ENCODE measurements around the gene ACOT8.
"Not testable (repeated sequence)": the region's sequence is repeated elsewhere in the genome, so short reads cannot be mapped to it uniquely, and the experiment has no call there.

ACOT8 gene

DNA sequence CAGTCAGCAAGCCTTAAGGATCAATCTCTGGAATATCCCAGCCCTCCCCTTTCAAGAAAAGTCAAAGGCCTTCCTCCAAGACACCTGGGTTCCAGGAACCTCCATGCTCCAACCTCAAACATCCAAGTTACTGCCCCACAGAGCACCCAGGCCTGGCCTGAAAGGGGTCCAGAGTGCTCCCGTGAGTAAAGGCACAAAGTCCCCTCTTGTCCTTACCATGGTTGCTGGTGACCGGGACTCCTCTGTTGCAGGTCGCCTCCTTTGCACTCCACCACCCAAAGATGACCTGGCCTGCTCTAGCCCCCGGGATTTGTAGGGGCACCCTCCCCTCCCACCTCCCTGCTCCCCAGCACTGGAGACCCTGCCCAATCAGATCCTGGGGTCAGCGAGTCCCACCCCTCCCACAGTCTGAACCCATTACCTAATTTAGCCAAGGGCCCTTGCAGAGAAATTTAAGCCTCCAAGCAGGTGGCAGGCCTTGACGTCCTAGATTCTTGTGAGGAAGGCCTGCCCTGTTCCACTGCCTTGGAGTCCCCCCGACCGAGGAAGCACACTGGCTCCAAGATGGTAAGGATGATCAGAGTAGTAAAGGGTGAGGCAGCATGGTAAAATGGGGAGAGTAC, 30.1 kb downstream of the ACOT8 start, which contains the start of gene TNNC2:
TNNC2 (minus strand) TSS at position 283 of the 623 bp plus-strand sequence; CDS start at position 219, 64 bp downstream.
- no peak for DNase-seq (ENCODE audit: low spot score)

DNA sequence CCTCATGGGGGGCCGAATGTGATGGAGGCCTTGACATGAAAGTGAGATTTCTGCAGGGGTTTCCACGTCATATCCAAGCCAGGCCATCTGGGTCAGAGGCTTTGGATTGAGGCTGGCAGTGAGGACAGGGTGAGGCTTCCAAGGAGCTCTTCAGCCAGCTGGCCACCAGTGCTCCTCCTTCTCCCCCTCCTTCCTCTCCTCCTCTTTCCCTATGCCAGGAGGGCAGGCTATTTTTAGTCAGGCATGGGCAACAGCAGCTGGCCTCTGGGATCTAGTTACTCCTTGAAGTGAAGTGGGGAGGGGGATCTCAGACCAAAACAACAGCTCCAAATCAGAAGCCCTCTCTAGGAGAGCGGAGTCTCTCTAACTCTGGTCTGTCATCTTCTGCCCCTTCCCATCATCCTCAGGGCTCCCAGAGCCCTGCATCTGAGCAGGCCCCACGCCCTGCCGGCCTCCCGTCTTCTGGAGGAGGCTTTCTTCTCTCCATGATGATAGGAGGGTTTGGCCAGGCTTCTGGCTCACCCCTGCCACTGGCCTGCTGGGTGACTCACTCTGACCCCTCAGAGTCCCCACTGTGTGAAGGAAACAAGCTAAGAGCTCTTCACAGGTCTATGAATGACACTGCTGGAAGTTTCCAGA, 30.7 kb downstream of the ACOT8 start:
- no peak for DNase-seq (ENCODE audit: low spot score)

DNA sequence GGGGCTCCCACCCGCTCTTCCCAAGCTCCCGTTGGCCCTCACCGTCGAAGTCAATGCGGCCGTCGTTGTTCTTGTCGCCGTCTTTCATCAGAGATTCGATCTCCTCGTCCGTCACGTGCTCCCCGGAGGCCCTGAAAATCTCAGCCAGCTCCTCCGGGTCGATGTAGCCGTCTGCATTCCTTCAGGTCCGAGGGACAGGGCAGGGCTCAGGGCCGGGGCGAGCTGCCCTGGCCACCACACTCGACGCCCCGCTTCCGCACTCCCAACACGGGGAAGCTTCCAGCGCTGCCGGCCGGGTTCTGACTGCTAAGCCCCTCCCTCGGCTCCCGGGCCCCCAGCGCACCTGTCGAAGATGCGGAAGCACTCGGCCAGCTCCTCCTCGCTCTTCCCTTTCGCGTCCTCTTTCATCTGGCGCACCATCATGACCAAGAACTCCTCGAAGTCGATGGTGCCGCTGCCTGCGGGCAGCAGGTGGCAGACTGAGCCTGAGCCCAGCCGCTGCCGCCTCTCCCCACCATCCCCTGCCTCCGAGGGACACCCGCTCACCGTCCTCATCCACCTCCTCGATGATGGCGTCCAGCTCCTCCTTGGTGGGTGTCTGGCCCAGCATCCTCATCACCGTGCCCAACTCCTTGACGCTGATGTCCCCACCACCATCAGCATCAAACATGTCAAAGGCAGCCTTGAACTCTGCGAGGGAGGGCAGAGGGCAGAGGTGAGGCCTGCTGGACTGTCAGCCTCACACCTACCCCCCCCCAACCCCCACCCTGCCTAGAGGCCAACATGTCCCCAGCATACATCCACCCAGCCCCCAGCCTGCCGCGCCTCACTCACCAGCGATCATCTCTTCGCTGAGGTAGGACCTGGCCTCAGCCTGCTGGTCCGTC, 33.0 kb downstream of the ACOT8 start:
- no peak for DNase-seq (ENCODE audit: low spot score)

DNA sequence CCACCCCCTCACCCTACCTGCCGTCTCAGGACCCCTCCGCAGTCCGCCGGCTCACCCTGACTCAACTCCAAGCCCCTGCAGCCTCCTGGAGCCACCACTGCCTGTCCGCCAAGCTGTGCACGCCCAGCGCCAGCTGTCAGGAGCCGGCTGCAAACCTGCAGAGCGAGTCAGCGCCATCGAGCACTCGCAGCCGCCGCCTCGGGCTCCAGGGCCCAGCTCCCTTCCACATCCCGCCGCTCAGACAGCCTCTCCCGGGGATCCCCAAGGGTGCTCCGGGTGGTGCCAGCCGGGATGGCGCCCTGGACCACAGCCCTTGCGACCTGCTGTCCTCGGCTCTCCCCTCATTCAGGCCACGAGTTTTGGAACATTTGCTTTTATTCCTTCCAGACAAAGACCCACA, 34.3 kb downstream of the ACOT8 start:
- no peak for DNase-seq (ENCODE audit: low spot score)

DNA sequence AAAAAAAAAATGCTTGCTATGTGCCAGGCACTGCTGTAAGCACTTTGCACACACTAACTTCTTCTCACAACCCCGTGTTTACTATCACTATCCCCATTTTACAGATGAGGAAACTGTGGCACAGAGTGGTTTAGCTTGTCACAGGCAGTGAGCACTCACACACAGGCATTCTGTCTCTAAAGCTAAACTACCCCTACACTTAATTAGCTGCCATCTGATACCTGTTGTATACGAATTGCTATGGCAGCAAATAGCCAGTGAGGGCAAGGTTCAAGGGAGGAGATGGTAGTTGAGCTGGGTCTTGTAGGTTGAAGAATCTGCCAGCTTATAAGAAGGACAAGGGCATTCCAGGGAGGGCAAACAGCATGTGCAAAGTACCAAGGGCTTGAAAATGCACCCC, 35.2 kb downstream of the ACOT8 start:
- no peak for DNase-seq (ENCODE audit: low spot score)

DNA sequence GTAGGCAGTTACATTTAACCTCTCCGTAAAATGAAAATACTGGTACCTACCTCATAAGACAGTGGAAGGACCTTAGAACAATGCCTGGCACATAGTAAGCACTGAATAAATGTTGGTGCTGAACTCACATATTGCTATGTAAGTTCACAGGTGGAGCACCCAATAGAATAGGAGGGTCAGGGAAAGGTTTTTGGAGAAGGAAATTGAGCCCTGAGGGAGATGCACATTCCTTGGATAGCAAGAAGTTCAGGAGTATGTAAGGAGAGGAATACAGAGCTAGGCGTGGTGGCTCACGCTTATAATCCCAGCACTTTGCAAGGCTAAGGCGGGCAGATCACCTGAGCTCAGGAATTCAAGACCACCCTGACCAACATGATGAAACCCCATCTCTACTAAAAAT, 37.7 kb downstream of the ACOT8 start:
- DNase-seq (ENCODE audit: low spot score) = no peak

DNA sequence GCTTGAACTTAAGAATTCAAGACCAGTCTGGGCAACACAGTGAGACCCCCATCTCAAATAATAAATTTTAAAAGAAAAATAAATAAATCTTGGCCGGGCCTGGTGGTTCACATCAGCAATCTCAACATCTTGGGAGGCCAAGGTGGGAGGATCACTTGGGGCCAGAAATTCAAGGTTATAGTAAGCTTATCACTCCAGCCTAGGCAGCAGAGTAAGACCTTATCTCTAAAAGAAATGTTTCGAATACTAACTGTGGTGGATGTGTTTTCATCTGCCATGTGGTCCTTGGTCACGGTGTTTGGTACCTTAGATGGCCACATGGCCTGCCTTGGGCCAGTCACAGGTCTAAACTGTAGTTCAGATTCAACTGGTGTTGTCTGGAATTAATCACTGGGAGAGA, 39.0 kb downstream of the ACOT8 start:
- no peak for DNase-seq (ENCODE audit: low spot score)

DNA sequence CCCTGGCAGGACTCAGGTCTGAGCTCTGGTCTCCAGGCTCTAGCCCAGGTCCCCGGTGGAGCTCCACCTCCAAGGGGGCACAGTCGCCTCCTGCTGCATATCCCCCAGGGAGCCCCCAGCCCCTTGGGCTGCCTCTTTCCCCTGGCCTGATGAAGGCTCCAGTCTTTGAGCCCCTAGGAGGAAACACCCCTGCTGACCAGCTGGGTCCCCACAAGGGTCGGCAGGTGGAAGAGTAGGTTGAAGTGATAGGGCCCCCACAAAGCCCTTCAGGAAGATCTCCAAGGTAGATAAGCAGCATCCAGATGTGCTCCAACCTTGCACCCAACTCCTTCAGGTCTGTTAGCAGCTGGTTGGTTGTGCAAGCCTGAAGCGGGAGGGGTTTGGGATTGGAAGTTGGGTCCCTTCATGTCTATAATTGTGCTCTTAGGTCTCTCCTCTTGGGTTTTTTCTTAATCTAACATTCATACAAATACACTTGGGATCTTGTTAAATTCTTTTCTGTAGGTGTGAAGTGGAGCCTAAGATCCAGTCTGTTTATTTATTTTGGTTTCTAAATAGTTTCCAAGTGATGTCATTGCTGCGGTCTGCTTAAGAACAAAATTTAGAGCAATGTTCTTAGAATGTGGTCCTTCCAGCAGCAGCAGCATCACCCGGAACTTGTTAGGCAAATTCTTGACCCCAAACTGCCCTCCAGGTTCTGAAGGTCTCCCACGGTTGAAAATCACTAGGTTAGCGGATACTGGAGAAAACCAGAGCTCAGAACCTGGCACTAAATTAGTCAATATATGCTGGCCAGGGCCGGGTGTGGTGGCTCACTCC, 39.6 kb downstream of the ACOT8 start:
- DNase-seq (ENCODE audit: low spot score) = peak; percentile 41

DNA sequence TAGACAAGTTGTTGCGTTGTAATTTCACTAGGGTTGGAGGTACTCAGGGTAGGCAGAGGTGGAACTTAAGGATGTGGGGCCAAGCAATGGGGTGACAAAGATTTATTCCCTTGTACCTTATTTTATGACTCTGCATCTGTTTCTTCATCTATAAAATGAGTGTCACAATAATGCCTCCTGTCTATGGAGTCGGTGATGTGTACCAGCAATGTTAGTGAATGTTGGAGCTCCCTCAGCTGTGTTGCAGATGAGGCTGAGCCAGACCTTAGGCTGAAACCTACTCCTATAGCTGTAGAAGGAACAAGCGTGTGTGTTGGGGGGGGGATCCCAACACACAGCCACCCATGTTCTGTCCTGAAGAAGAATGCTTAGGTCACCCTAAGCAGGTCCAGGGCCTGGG, 40.2 kb downstream of the ACOT8 start:
- no peak for DNase-seq (ENCODE audit: low spot score)

DNA sequence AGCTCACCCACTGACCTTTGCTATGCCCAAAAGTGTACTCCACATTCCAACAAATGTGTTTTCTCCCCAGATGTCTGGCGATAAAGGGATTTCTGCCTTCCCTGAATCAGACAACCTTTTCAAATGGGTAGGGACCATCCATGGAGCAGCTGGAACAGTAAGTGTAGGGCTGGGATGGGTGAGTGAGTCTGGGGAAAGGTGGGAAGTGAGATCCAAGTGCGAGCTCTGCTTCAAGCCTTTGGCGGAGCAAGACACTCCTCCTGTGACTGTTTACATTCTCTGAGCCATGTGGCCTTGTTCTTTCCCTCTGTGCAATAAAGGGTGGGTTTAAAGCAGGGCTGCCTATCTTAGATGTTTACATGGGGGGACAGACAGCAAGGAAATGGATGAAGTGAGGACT, 42.9 kb downstream of the ACOT8 start:
- no peak for DNase-seq (ENCODE audit: low spot score)

DNA sequence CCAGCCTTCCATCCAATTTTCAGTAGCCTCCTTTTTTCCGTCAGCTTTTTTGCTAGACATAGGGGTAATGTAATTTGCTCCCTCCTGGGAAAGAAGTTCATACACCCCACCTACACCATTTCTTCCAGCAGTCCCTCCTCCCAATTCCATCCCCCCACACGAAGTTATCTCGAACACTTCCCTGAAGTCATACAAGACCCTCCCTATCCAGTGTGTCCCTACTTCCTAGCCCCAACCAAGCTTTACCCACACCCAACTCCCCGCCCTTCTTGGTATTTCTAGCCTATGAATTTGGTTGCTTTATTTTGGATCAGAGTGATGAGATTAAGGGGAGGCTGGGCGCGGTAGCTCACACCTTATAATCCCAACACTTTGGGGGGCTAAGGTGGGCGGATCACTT, 43.7 kb downstream of the ACOT8 start:
- no peak for DNase-seq (ENCODE audit: low spot score)

DNA sequence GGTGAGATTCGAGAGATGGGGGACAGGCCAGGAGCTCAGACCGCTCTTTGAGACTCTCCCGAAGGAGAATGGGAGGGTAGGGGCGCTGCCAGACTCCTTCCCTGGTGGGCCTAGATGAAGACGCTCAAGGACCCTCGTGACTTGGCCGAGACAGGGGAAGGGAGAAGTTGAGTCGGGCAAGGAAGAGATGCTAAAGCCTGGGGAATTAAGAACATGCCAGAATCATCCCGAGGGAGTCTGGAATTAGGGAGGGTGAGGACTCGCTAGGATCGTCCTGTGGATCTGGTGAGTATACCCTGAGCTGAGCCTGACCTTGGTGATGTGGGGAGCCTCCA, 44.2 kb downstream of the ACOT8 start:
- DNase-seq (ENCODE audit: low spot score) = no peak

DNA sequence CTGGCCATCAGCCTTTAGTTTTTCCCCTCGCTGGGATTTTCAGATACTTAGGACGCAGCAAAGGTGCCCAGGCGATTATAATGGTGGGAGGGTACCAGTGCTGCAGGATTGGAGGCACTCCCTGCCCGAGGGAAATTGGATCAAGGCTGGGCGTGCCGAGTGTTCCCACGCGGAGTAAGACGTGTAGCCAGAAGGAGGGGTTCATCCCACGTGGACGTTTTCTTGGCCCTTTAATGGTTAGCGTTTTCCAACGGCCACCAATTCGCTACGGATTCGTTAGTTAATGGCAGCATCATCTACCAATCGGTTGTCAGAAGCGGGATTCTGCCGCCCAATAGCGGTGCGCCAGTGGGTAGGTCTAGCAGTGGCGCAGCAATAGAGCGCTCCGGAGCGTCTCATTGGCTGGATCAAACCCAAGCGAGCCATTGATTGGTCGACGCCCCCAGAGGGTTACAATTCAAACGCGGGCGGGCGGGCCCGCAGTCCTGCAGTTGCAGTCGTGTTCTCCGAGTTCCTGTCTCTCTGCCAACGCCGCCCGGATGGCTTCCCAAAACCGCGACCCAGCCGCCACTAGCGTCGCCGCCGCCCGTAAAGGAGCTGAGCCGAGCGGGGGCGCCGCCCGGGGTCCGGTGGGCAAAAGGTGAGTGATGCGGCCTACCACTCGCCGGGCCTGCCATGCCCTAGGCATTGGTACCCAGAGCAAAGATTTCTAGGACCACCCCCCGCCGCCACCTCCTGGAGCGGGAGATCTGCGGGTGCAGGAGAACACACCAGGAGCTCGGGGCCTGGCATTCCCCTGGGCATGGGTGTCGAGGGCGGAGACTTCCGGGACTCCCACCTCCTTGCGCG, 44.8 kb downstream of the ACOT8 start, which contains the start of gene UBE2C:
UBE2C (plus strand) TSS at position 488 of the 849 bp plus-strand sequence; CDS start at position 540, 52 bp downstream.
- peak; percentile 100 for DNase-seq (ENCODE audit: low spot score)

DNA sequence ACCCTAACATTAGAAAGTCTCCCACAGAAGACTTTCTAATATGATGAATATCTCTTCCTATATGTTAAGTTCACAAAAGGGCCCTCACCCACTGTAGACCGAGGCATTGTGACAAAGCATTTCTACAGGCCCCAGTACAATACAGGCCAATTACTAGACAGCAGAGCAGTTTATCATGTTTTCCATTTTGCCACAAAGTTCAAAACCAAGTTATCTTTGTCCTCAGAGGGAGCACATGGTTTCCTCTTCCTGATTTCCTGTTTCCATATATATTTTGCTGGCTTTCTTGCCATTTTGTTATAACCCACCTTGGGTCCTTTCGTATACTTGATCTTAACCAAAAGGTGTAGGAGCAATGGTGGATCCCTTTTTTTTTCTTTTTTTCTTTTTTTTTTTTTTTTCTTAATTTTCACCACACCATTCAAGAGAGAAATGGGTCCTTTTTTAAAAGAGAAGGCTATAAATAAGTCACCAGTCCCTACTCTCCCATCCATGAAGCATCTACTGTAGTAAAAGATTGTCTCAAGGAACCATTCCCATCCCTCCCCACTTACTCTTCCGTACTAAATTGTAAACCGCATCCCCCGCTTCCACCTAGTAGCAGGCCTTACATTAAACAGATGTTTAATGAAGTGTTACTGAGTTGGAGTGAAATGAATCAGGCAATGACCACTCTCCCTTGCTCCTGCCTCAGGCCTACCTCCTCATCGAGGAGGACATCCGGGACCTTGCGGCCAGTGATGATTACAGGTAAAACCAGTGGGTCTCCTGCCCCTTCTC, 46.8 kb downstream of the ACOT8 start:
- no peak for DNase-seq (ENCODE audit: low spot score)

DNA sequence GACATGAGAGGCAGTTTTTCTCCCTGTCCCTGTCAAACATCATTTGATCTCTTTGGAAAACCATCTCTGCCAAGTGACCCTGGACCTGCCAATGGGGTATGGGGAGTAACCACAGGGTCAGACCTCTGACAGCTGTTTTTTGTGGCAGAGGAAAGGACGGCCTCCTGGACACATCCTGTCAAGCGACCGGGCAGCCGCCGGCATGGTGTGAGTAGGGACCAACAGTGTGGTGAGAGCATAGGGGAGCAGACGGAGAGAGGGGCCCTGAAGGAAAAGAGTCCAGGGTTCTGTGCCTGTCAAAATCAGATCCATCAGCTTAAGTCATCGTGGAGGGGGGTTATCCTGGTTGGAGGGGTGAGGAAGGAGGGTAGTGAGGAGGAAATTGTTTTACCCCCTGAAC, 55.3 kb downstream of the ACOT8 start:
- no peak for DNase-seq (ENCODE audit: low spot score)

DNA sequence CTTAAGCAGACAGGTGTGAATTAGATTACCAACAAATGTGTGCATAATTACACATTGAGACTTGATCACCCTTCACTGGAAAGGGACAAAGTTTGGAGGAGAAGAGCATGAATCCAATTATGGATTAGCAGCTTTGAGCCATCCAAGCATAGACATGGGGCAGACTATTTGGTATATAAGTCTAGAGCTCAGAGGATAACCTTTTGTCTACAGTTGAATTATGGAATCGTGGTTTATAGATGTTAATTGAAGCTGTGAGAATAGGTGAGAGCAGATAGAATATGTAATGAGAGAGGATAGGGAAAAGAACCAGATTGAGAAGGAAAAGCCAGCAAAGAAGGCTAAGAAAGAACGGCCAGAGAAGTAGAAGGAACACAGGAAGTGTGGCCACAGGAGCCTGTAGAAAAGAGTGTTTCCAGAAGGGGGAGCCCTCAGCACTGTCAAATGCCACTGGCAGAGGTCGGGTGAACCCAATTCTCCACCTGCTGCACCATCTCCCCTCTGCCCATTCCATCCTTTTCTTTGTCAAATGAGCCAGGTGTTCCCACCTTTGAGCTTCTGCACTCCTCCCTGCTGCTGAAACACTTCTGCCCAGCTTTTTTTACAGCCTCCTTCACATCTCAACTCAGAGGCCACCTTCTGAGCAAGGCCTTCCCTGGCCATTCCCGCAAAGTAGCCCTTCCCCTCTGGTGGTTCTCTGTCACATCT, 58.1 kb downstream of the ACOT8 start:
- peak; percentile 69 for DNase-seq (ENCODE audit: low spot score)

DNA sequence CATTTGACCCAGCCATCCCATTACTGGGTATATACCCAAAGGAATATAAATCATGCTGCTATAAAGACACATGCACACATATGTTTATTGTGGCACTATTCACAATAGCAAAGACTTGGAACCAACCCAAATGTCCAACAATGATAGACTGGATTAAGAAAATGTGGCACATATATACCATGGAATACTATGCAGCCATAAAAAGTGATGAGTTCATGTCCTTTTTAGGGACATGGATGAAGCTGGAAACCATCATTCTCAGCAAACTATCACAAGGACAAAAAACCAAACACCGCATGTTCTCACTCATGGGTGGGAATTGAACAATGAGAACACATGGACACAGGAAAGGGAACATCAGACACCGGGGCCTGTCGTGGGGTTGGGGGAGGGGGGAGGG, 59.2 kb downstream of the ACOT8 start:
- not testable (repeated sequence) for DNase-seq (ENCODE audit: low spot score)

DNA sequence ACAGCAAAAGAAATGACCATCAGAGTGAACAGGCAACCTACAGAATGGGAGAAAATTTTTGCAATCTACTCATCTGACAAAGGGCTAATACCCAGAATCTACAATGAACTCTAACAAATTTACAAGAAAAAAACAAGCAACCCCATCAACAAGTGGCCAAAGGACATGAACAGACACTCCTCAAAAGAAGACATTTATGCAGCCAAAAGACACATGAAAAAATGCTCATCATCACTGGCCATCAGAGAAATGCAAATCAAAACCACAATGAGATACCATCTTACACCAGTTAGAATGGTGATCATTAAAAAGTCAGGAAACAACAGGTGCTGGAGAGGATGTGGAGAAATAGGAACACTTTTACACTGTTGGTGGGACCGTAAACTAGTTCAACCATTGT, 59.7 kb downstream of the ACOT8 start:
- DNase-seq (ENCODE audit: low spot score) = not testable (repeated sequence)

DNA sequence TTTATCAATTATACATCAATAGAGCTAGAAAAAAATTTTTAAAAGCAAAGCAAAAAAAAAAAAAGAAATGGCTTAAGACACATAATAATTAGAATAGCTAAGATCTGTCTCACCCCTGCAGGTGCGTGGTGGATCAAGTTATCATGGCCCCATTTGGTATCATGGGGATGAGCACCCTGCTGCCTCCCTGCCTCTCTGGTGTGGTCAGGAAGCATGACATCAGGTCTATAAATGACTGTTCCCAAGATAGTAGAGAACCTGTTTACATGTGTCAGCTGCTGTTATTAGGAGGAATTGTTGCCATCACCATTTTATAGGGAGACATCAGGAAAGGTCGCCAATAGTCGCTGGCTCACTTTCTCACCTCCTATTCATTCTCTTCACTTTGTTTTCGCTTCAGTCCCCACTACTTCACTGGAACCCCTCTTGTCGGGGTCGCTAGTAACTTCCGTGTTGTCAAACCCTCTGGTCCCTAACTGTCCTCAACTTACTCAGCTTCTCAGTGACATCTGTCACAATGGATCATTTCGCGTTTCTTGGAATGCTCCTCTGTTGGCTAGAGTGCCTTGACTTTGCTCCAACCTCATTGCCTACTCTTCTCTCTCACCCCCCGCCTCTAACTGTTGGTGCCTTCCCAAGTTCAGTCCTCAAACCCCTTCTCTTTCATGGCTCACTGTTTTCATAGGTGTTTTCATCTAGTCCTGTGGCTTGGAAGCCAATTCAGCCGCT, 60.7 kb downstream of the ACOT8 start:
- no peak for DNase-seq (ENCODE audit: low spot score)

Measured in SW480 (cell line).